Lower leg skin (tissue), 4 donors: ENCODE measurements around the gene COL4A1. TPM values are rescaled to one million over a fixed set of nuclear protein-coding genes. Genes with fewer than 3 reads are reported as not detected.
A peak's percentile ranks its signal among the peaks of the same experiment; 100 is the strongest.

Source experiments
- DNase-seq, 2 donors: peaks; one replicate each; pipeline ENCODE4 v3.0.0-alpha.2; 2019; ENCODE audit warnings: low spot score in 2 of 2
- H3K4me3 ChIP-seq: fragments of 200-600 bp; sonication (generic); 2 replicates; pipeline ENCODE4 v1.5.1; 2017; ENCODE audit warnings: mild to moderate bottlenecking, low read depth; ENCODE audit not compliant: poor library complexity, severe bottlenecking
- CTCF ChIP-seq, 3 donors: fragments of 450-650 bp; IDR thresholded peaks; one replicate each; pipeline ENCODE4 v1.5.1; 2016; ENCODE audit warnings: antibody characterized with exemption in 3 of 3, mild to moderate bottlenecking in 3 of 3, moderate library complexity in 2 of 3
- POLR2A ChIP-seq, 2 donors: fragments of 450-650 bp; IDR thresholded peaks; one replicate each; pipeline ENCODE4 v1.6.1; 2016 to 2017; ENCODE audit warnings: antibody characterized with exemption in 2 of 2, mild to moderate bottlenecking in 1 of 2, moderate library complexity in 1 of 2
- WGBS, 2 donors: methylation state at CpG; one replicate each; pipeline ENCODE4 v1.1.5; 2018; 5-methylcytosine and 5-hydroxymethylcytosine counted together
- intact Hi-C: fragments of 100-400 bp; cut with DNase I; formaldehyde crosslinking; loops from one replicate; pipeline ENCODE4 v1.15.0; 2023; ENCODE audit warnings: low total_unique reads
- total RNA-seq, 4 donors: library from RNA; depleted of rRNA; stranded (reverse); fragments of >200 nt; gene quantifications; one replicate each; pipeline ENCODE4 v1.1.0, GENCODE V29; 2016

COL4A1 gene
- total RNA-seq, 4 donors from 2014 or later = 41.0 to 105 (median 56.7) TPM

- DNase-seq = peak in 1 of 2 donors; percentile 72
- H3K4me3 ChIP-seq = no peak overlapping the region
- TF ChIP-seq CTCF (IDR thresholded peaks at IDR 0.05) (no peak), POLR2A (IDR thresholded peaks at IDR 0.05) (no peak)
- WGBS, 2 donors = 87 to 91% methylated on average over 15 to 17 of the region's 17 CpGs
- intact Hi-C loops = no loop called here
These were observed 154.6 kb downstream of the COL4A1 start for GRCh38 chr13:110152351-110152750.

- TF ChIP-seq CTCF (IDR thresholded peaks at IDR 0.05) = no peak
- no peak for TF ChIP-seq POLR2A (IDR thresholded peaks at IDR 0.05)
- intact Hi-C loops = no loop called here
- DNase-seq = peak in 1 of 2 donors; percentile 50
- no peak overlapping the region for H3K4me3 ChIP-seq
- 90 to 93% methylated on average over 12 of the region's 12 CpGs for WGBS, 2 donors
These were observed 155.5 kb downstream of the COL4A1 start for GRCh38 chr13:110151462-110151861.

- intact Hi-C loops = no loop called here
- WGBS, 2 donors = 75 to 79% methylated on average over 15 of the region's 15 CpGs
- peak in 1 of 2 donors; percentile 71 for DNase-seq
- no peak overlapping the region for H3K4me3 ChIP-seq
- no peak for TF ChIP-seq CTCF (IDR thresholded peaks at IDR 0.05)
These were observed 156.4 kb downstream of the COL4A1 start for GRCh38 chr13:110150384-110151101.

GRCh38 chr13:110149036-110149435 is 157.9 kb downstream of the COL4A1 start:
- no peak overlapping the region for H3K4me3 ChIP-seq
- peak in 1 of 2 donors; percentile 46 for DNase-seq
- TF ChIP-seq CTCF (IDR thresholded peaks at IDR 0.05) = no peak
- no peak for TF ChIP-seq POLR2A (IDR thresholded peaks at IDR 0.05)
- intact Hi-C loops = no loop called here
- 94 to 98% methylated on average over 7 of the region's 7 CpGs for WGBS, 2 donors

- intact Hi-C loops = no loop called here
- TF ChIP-seq POLR2A (IDR thresholded peaks at IDR 0.05) (no peak), CTCF (IDR thresholded peaks at IDR 0.05) (no peak)
- 72 to 89% methylated on average over 3 of the region's 3 CpGs for whole genome bisulfite sequencing, 2 donors
- no peak overlapping the region for H3K4me3 ChIP-seq
- no peak for DNase-seq
These were observed 166.9 kb downstream of the COL4A1 start for GRCh38 chr13:110140099-110140498.

GRCh38 chr13:110138700-110139036 is 168.3 kb downstream of the COL4A1 start:
- DNase-seq = no peak
- intact Hi-C loops = no loop called here
- WGBS, 2 donors = 34 to 39% methylated on average over 8 of the region's 8 CpGs
- no peak for TF ChIP-seq POLR2A (IDR thresholded peaks at IDR 0.05)
- TF ChIP-seq CTCF (IDR thresholded peaks at IDR 0.05) = no peak
- H3K4me3 ChIP-seq = no peak overlapping the region
